HG03045 (cell line): Measurements from ENCODE around the gene ZFYVE28.

Source experiments
- ATAC-seq: cut with Tn5 transposase; IDR thresholded peaks from one replicate; pipeline ENCODE4 v1.9.1; 2021; ENCODE audit warnings: mild to moderate bottlenecking, moderate library complexity; ENCODE audit not compliant: unreplicated experiment

ZFYVE28 gene

GRCh38 chr4:2334826-2335728, 83.4 kb downstream of the ZFYVE28 start:
- ATAC-seq = no peak

GRCh38 chr4:2333916-2334644, 84.4 kb downstream of the ZFYVE28 start:
- ATAC-seq = no peak

DNA sequence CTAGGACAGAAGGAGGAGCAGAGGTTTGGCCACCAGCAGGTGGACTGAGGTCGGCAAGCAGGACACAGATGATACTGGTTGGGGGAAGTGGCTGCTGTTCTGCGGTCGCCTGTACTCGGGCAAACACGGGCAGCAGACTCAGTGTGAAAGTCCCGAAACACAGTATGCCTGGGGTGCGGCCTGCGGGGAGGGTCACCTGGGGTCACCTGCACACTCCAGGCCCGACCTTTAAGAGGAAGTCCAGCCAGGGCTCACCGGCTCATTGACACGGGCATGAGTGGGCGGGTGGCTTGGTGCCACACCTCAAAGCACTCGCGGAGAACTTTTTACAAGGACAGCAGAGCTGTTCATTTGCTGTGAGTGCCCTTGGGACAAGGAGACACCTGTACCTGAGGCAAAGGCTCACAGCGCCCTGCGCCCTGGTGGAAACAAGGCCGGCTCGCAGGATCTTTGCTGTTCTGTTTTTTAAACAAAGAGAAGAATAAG, 85.0 kb downstream of the ZFYVE28 start:
- ATAC-seq = no peak

GRCh38 chr4:2332976-2333319, 85.5 kb downstream of the ZFYVE28 start:
- ATAC-seq = no peak

GRCh38 chr4:2332201-2332975, 86.1 kb downstream of the ZFYVE28 start:
- no peak for ATAC-seq

- ATAC-seq = no peak
Measured at GRCh38 chr4:2331519-2332200, 86.8 kb downstream of the ZFYVE28 start.

- no peak for ATAC-seq
Measured at GRCh38 chr4:2331043-2331420, 87.4 kb downstream of the ZFYVE28 start.

GRCh38 chr4:2330091-2331042, 88.1 kb downstream of the ZFYVE28 start:
- no peak for ATAC-seq

- no peak for ATAC-seq
Measured at GRCh38 chr4:2327579-2327978, 90.9 kb downstream of the ZFYVE28 start.

- no peak for ATAC-seq
Measured at GRCh38 chr4:2324891-2325290, 93.6 kb downstream of the ZFYVE28 start.

- no peak for ATAC-seq
Measured at GRCh38 chr4:2322841-2323240, 95.6 kb downstream of the ZFYVE28 start.

DNA sequence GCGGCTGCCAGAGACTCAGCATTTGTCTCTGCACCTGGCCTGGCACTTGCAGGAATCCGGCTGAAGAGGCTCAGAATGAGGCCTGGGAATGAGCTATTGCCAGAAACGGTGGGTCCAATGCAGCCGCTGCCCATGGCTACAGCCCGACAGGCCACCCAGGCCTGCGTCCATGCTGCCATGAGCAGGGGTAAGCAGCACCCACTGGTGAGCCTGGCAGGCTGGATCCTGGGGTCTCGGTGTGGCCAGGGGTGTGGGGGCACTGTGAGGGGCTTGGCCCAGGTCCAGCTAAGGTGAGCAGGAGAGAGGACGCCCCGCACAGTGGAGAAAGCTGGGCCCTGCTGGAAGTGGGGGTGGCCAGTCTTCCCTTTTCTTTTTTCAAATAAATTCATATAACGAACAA, 96.2 kb downstream of the ZFYVE28 start:
- ATAC-seq = no peak

GRCh38 chr4:2321279-2322196, 96.9 kb downstream of the ZFYVE28 start:
- ATAC-seq = no peak

- ATAC-seq = no peak
Measured at GRCh38 chr4:2320746-2321145, 97.7 kb downstream of the ZFYVE28 start.

GRCh38 chr4:2320152-2320551, 98.3 kb downstream of the ZFYVE28 start:
- ATAC-seq = no peak

DNA sequence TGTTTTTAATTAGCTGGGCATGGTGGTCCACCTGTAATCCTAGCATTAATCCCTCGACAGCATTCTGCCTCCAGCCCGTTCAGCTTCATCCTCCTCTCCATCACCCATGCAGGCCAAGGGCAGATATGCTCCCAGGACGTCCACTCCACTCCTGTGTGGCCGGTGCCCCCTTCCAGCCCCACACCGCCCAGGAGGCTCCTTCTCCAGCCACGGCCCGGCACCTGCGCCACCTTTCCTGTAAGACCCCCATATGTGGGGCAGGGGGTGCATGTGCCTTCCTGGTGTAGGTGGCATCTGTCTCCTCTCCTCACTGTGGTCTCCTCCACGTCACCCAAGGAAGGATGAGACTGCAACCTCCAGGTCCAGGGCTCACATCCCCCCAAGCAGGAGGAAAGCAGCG, 99.6 kb downstream of the ZFYVE28 start:
- no peak for ATAC-seq

GRCh38 chr4:2318476-2318875, 100.0 kb downstream of the ZFYVE28 start:
- ATAC-seq = no peak

GRCh38 chr4:2313366-2313765, 105.1 kb downstream of the ZFYVE28 start:
- no peak for ATAC-seq
